CD4-positive, alpha-beta T cell (primary cell): ENCODE data around the gene TACSTD2. TPM values are rescaled to one million over a fixed set of nuclear protein-coding genes. Genes with fewer than 3 reads are reported as not detected.

Experiments used
- ATAC-seq: fragments of 200-7000 bp; cut with Tn5 transposase; one replicate; pipeline ENCODE4 v1.10.0; 2022; ENCODE audit warnings: mild to moderate bottlenecking; ENCODE audit not compliant: poor library complexity
- CTCF ChIA-PET: fragments of 350-600 bp; sonication (Branson Sonifier 250); formaldehyde crosslinking; loops from one replicate; lab custom pipeline; 2021; ENCODE audit warnings: antibody characterized with exemption, inconsistent platforms; lab: Charles Lee
- POLR2A ChIA-PET: fragments of 350-600 bp; sonication (Branson Sonifier 250); formaldehyde crosslinking; loops from one replicate; lab custom pipeline; 2021; ENCODE audit warnings: antibody characterized with exemption, inconsistent platforms; lab: Charles Lee
- DNase-seq, 14 experiments: peaks; one replicate each; pipeline ENCODE4 v3.0.0-alpha.2; 2013 to 2020; ENCODE audit warnings: mixed read lengths in 2 of 14
- H3K27ac ChIP-seq, 2 donors: one replicate each; pipeline versions ENCODE4 v1.5.1 to v1.7.0; 2013; ENCODE audit warnings: low read length in 2 of 2, low read depth in 1 of 2, mild to moderate bottlenecking in 1 of 2
- H3K27me3 ChIP-seq, 2 experiments: 1 replicate in 1 of 2; 2 replicates in 1 of 2; pipeline versions ENCODE4 v1.6.1 to v1.7.0; 2013; ENCODE audit warnings: low read length in 2 of 2, control low read depth in 1 of 2, mild to moderate bottlenecking in 1 of 2, moderate library complexity in 1 of 2; ENCODE audit not compliant: insufficient read depth in 2 of 2, control insufficient read depth in 1 of 2
- H3K36me3 ChIP-seq: one replicate; pipeline ENCODE4 v1.6.1; 2013; ENCODE audit warnings: low read length, control low read depth; ENCODE audit not compliant: insufficient read depth
- H3K4me1 ChIP-seq: one replicate; pipeline ENCODE4 v1.6.1; 2013; ENCODE audit warnings: low read length, control low read depth; ENCODE audit not compliant: insufficient read depth
- H3K4me3 ChIP-seq: one replicate; pipeline ENCODE4 v1.5.1; 2013; ENCODE audit warnings: mild to moderate bottlenecking, low read length, moderate library complexity
- H3K9me3 ChIP-seq, 2 experiments: 1 replicate in 1 of 2; 2 replicates in 1 of 2; pipeline versions ENCODE4 v1.6.1 to v1.7.0; 2013; ENCODE audit warnings: low read length in 2 of 2, mild to moderate bottlenecking in 2 of 2, control low read depth in 1 of 2, moderate library complexity in 1 of 2; ENCODE audit not compliant: control insufficient read depth in 1 of 2, insufficient read depth in 1 of 2
- H3K27ac Mint-ChIP-seq: one replicate; pipeline ENCODE4 v1.8.0; 2020; ENCODE audit warnings: mixed read lengths
- H3K27me3 Mint-ChIP-seq: one replicate; pipeline ENCODE4 v1.8.0; 2021; ENCODE audit warnings: mixed read lengths
- H3K36me3 Mint-ChIP-seq: one replicate; pipeline ENCODE4 v1.8.0; 2021; ENCODE audit warnings: low read depth, mixed read lengths
- H3K4me1 Mint-ChIP-seq: one replicate; pipeline ENCODE4 v1.8.0; 2021; ENCODE audit warnings: low read depth, mixed read lengths
- H3K4me3 Mint-ChIP-seq: one replicate; pipeline ENCODE4 v1.8.0; 2020; ENCODE audit warnings: mild to moderate bottlenecking, mixed read lengths
- H3K9me3 Mint-ChIP-seq: one replicate; pipeline ENCODE4 v1.8.0; 2020; ENCODE audit warnings: mixed read lengths
- CTCF ChIP-seq: fragments of 200-600 bp; IDR thresholded peaks from one replicate; pipeline ENCODE4 v1.8.0; 2022; ENCODE audit warnings: antibody characterized with exemption, mild to moderate bottlenecking
- intact Hi-C, 2 experiments: fragments of 100-400 bp; cut with DNase I in 1 of 2; cut with micrococcal nuclease in 1 of 2; formaldehyde crosslinking; loops; one replicate each; pipeline versions ENCODE4 v1.15.1 to v1.9.0; 2023 to 2025; cut with DNase I, micrococcal nuclease
- total RNA-seq, 174 experiments: library from RNA in 2 of 174; stranded (reverse) in 2 of 174; gene quantifications; one replicate each; pipeline ENCODE4 v1.2.3 and lab custom pipeline; 2021 to 2026

The TACSTD2 gene
- total RNA-seq, 2 experiments from 2014 or later: 0.36 TPM

- no peaks in the 10 kb centered on the region for H3K4me1 ChIP-seq
- no peak overlapping the region for H3K27ac Mint-ChIP-seq
- H3K27ac ChIP-seq: no peak overlapping the region
- intact Hi-C loops: no loop called here
- POLR2A ChIA-PET: no interaction called here
- H3K9me3 ChIP-seq: no peaks in the 10 kb centered on the region
- H3K27me3 ChIP-seq: peaks cover 0 to 17% of the 10 kb centered on the region in 2 experiments
- H3K9me3 Mint-ChIP-seq: no peaks in the 10 kb centered on the region
- H3K4me3 Mint-ChIP-seq: no peak overlapping the region
- no peak for DNase-seq
- peaks cover 58% of the 10 kb centered on the region for H3K27me3 Mint-ChIP-seq
- no peak overlapping the region for H3K4me3 ChIP-seq
- no peaks in the 10 kb centered on the region for H3K36me3 ChIP-seq
- H3K4me1 Mint-ChIP-seq: no peaks in the 10 kb centered on the region
- ATAC-seq: no peak
- H3K36me3 Mint-ChIP-seq: no peaks in the 10 kb centered on the region
- CTCF ChIA-PET: no interaction called here
- no peak for TF ChIP-seq CTCF
Measured at GRCh38 chr1:58587667-58588066, 10.6 kb upstream of the TACSTD2 start.

- Histone ChIP-seq H3K36me3 (no peaks in the 10 kb centered on the region), H3K27ac (no peak overlapping the region), H3K4me3 (no peak overlapping the region), H3K4me1 (no peaks in the 10 kb centered on the region), H3K27me3 (peaks cover 0 to 17% of the 10 kb centered on the region in 2 experiments), H3K9me3 (no peaks in the 10 kb centered on the region)
- H3K4me3 Mint-ChIP-seq: no peak overlapping the region
- ATAC-seq (no peak), DNase-seq (no peak)
- H3K27me3 Mint-ChIP-seq: peaks cover 63% of the 10 kb centered on the region
- intact Hi-C loops: no loop called here
- no peaks in the 10 kb centered on the region for H3K9me3 Mint-ChIP-seq
- no peak for TF ChIP-seq CTCF
- H3K27ac Mint-ChIP-seq: no peak overlapping the region
- ChIA-PET CTCF (no interaction called here), POLR2A (no interaction called here)
- H3K4me1 Mint-ChIP-seq: no peaks in the 10 kb centered on the region
- H3K36me3 Mint-ChIP-seq: no peaks in the 10 kb centered on the region
Measured at GRCh38 chr1:58586271-58586670, 9.2 kb upstream of the TACSTD2 start.

- Mint-ChIP-seq H3K27ac (no peak overlapping the region), H3K9me3 (no peaks in the 10 kb centered on the region), H3K27me3 (peaks cover 63% of the 10 kb centered on the region), H3K4me3 (no peak overlapping the region), H3K4me1 (no peaks in the 10 kb centered on the region), H3K36me3 (no peaks in the 10 kb centered on the region)
- Histone ChIP-seq H3K4me3 (no peak overlapping the region), H3K4me1 (no peaks in the 10 kb centered on the region), H3K9me3 (no peaks in the 10 kb centered on the region), H3K36me3 (no peaks in the 10 kb centered on the region), H3K27ac (no peak overlapping the region), H3K27me3 (peaks cover 0 to 22% of the 10 kb centered on the region in 2 experiments)
- ChIA-PET POLR2A (no interaction called here), CTCF (no interaction called here)
- intact Hi-C loops: no loop called here
- no peak for TF ChIP-seq CTCF
- DNase-seq: no peak
- no peak for ATAC-seq
Measured at GRCh38 chr1:58585581-58586151, 8.6 kb upstream of the TACSTD2 start.
